Right lobe of liver (tissue), 6 donors: ENCODE data around the gene MAPRE2. TPM values are rescaled to one million over a fixed set of nuclear protein-coding genes. Genes with fewer than 3 reads are reported as not detected.

Source experiments
- ATAC-seq, 4 donors: fragments of 200-7000 bp; cut with Tn5 transposase; one replicate each; pipeline ENCODE4 v1.9.1; 2020; ENCODE audit warnings: mild to moderate bottlenecking in 4 of 4, moderate library complexity in 4 of 4
- DNase-seq, 3 donors: peaks; one replicate each; pipeline ENCODE4 v3.0.0-alpha.2; 2020
- H3K27ac ChIP-seq, 3 donors: fragments of 200-600 bp; one replicate each; pipeline ENCODE4 v1.8.0; 2022
- H3K27me3 ChIP-seq, 2 donors: fragments of 200-600 bp; one replicate each; pipeline ENCODE4 v1.8.0; 2022
- H3K36me3 ChIP-seq, 4 donors: fragments of 200-600 bp; sonication (generic) in 1 of 4; one replicate each; pipeline versions ENCODE4 v1.5.1 to v1.8.0; 2017 to 2022; ENCODE audit warnings: control low read depth in 1 of 4
- H3K4me1 ChIP-seq, 4 donors: fragments of 200-600 bp; sonication (generic) in 1 of 4; one replicate each; pipeline versions ENCODE4 v1.5.1 to v1.8.0; 2017 to 2022; ENCODE audit warnings: control low read depth in 1 of 4
- H3K4me3 ChIP-seq, 3 donors: fragments of 200-600 bp; one replicate each; pipeline ENCODE4 v1.8.0; 2022
- H3K9me3 ChIP-seq, 4 donors: fragments of 200-600 bp; sonication (generic) in 1 of 4; one replicate each; pipeline versions ENCODE4 v1.5.1 to v1.8.0; 2017 to 2022; ENCODE audit warnings: control low read depth in 1 of 4
- POLR2A ChIP-seq: fragments of 450-650 bp; IDR thresholded peaks from one replicate; pipeline ENCODE4 v1.6.1; 2017; ENCODE audit warnings: antibody characterized with exemption, mild to moderate bottlenecking
- WGBS: methylation state at CpG from one replicate; pipeline ENCODE4 v1.1.6; 2018; ENCODE audit warnings: low coverage, low lambda C conversion rate; ENCODE audit not compliant: insufficient coverage; ENCODE audit errors: missing lambda C conversion rate; 5-methylcytosine and 5-hydroxymethylcytosine counted together
- intact Hi-C, 2 donors: fragments of 100-400 bp; cut with DNase I; formaldehyde crosslinking; loops; one replicate each; pipeline versions ENCODE4 v1.11.2 to v1.14.1; 2022
- total RNA-seq, 6 experiments: library from RNA; depleted of rRNA in 2 of 6; stranded (reverse); fragments of >200 nt in 2 of 6; fragmentation: NEBNext Ultra II Directional in 3 of 6; extraction: Animal tissue kit (Norgen Biotek cat#: 25700) in 3 of 6; gene quantifications; one replicate each; pipeline versions ENCODE4 v1.1.0 to v1.2.4, GENCODE V29; 2016 to 2023
- TF ChIP-seq, protein P1 (sequence below), 4 donors: fragments of 200-600 bp in 3 of 4; fragments of 450-650 bp in 1 of 4; IDR thresholded peaks; one replicate each; pipeline versions ENCODE4 v1.5.1 to v1.8.0; 2016 to 2022; ENCODE audit warnings: antibody characterized with exemption in 4 of 4, mild to moderate bottlenecking in 2 of 4
- donor health status: DM: no; HTN: yes; CAD: no.
- donor health status: DM: no; HTN: no; CAD: no.
- donor health status: DM: no; HTN: no; CAD: no.
- donor health status: DM: no; HTN: yes; CAD: no.
- donor health status: DM: no; HTN: yes; CAD: no.

MAPRE2 gene
- total RNA-seq, 6 experiments from 2014 or later: 17.0 to 25.9 (median 21.5) TPM

DNA sequence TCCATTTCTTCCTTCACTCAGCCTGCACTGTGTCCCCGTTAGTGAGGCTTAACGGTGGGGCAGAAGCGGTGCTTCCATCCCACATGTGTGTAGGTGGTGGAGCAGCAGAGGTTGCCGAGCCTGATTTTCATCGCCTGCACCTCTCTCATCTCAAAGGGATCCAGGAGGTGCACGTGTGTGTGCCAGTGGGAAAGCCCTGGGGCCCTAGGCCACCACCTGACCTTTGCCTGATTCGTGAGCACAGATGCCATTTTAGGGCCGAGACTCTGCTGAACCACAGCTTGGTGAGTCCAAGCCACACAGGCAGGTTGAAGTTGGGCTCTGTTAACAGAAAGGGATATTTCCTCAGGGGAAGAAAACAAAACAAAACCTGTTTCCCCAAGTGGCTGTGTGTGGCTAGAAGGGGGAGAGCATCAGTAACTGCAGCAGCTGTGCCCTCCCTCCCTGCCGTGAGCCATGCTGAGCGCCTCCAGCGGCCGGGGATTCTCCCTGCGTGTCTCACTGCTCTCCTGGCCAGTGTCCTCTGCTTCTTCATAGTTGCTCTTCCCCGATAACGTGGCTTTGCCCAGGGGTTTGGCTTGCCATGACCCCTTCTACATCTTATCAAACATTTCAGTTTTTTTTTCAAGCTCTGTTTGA lies 81.5 kb downstream of the MAPRE2 start:
- WGBS: 75% methylated on average over 11 of the region's 15 CpGs
- Histone ChIP-seq H3K4me1 (peaks cover 0 to 48% (median 12%) of the 10 kb centered on the region in 4 donors), H3K27ac (peak overlapping the region in 1 of 3 donors; percentile 77), H3K36me3 (peaks cover 0 to 5% (median 0%) of the 10 kb centered on the region in 4 donors), H3K27me3 (no peaks in the 10 kb centered on the region), H3K4me3 (no peak overlapping the region), H3K9me3 (no peaks in the 10 kb centered on the region)
- intact Hi-C loops: no loop called here
- ATAC-seq (no peak), DNase-seq (peak in 1 of 3 donors; percentile 47)
- no peak for TF ChIP-seq POLR2A
- TF ChIP-seq, protein P1, sequence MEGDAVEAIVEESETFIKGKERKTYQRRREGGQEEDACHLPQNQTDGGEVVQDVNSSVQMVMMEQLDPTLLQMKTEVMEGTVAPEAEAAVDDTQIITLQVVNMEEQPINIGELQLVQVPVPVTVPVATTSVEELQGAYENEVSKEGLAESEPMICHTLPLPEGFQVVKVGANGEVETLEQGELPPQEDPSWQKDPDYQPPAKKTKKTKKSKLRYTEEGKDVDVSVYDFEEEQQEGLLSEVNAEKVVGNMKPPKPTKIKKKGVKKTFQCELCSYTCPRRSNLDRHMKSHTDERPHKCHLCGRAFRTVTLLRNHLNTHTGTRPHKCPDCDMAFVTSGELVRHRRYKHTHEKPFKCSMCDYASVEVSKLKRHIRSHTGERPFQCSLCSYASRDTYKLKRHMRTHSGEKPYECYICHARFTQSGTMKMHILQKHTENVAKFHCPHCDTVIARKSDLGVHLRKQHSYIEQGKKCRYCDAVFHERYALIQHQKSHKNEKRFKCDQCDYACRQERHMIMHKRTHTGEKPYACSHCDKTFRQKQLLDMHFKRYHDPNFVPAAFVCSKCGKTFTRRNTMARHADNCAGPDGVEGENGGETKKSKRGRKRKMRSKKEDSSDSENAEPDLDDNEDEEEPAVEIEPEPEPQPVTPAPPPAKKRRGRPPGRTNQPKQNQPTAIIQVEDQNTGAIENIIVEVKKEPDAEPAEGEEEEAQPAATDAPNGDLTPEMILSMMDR (IDR thresholded peaks at IDR 0.05): no peak

DNA sequence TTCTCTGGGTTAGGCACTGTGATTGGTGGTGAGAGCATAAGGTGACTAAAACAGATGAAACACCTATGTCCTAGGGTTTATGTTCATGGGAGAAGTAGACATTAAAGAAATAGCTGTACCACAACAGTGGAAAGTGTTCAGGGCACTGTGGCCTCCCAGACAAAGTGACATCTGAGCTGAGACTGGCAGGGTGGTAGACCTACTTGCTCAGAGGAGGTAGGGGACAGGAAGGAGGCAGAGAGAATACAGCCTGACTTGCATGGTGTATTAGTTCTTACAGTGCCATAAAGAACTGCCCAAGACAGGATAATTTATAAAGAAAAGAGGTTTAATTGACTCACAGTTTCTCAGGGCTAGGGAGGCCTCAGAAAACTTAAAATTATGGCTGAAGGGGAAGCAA lies 82.6 kb downstream of the MAPRE2 start:
- H3K9me3 ChIP-seq: no peaks in the 10 kb centered on the region
- H3K4me1 ChIP-seq: peaks cover 0 to 37% (median 5%) of the 10 kb centered on the region in 4 donors
- TF ChIP-seq, protein P1 (IDR thresholded peaks at IDR 0.05): no peak
- TF ChIP-seq POLR2A: no peak
- no peak overlapping the region for H3K27ac ChIP-seq
- no peak overlapping the region for H3K4me3 ChIP-seq
- H3K27me3 ChIP-seq: no peaks in the 10 kb centered on the region
- intact Hi-C loops: no loop called here
- DNase-seq (no peak), ATAC-seq (no peak)
- peaks cover 0 to 7% (median 0%) of the 10 kb centered on the region in 4 donors for H3K36me3 ChIP-seq

DNA sequence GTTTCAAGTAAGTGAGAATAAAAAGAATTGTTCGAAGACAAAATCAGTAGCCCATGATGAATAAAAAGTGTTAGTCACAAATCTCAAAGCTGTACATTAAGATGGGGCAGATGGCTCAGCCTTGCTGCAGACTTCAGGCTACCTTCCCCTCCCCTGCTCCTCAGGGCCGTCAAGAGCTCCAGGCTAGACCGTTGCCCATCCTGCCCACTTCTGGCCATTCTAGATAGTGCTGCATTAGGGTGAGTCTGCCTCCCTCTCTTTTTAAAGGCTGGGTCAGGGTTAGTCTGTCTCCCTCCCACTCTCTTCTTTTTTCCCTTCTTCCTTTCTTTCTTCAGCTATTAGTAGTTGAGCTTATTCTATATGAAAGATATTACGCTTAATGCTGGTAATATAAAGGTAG lies 86.0 kb downstream of the MAPRE2 start:
- 61% methylated on average over 4 of the region's 4 CpGs for WGBS
- H3K4me1 ChIP-seq: peaks cover 0 to 16% (median under 1%) of the 10 kb centered on the region in 4 donors
- H3K27ac ChIP-seq: no peak overlapping the region
- intact Hi-C loops: no loop called here
- H3K36me3 ChIP-seq: peaks cover 0 to 15% (median 0%) of the 10 kb centered on the region in 4 donors
- no peaks in the 10 kb centered on the region for H3K27me3 ChIP-seq
- TF ChIP-seq, protein P1 (IDR thresholded peaks at IDR 0.05): no peak
- TF ChIP-seq POLR2A: no peak
- ATAC-seq (no peak), DNase-seq (no peak)
- no peak overlapping the region for H3K4me3 ChIP-seq
- no peaks in the 10 kb centered on the region for H3K9me3 ChIP-seq

DNA sequence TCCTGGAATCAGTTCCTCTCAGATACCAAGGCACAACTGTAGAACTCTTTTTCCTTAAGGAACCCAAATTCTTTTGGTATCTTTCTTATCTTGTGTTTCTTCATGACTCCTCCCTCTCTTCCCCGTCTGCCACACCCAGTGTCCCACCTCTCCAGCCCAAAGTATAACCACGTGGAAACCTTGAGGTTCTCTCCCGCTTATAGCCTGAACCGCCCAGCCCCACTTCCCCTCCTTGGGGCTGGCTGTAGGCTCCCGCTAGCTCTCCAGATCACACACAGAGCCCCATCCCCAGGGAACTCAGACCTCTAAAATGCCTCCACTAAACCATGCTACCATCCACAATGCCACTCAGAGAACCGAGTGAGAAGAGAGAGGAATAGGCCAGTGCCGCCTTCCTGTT lies 87.5 kb downstream of the MAPRE2 start:
- intact Hi-C loops: no loop called here
- no peak overlapping the region for H3K4me3 ChIP-seq
- no peak overlapping the region for H3K27ac ChIP-seq
- 77% methylated on average over 6 of the region's 7 CpGs for WGBS
- ATAC-seq: no peak
- TF ChIP-seq POLR2A: no peak
- TF ChIP-seq, protein P1 (IDR thresholded peaks at IDR 0.05): no peak
- no peak for DNase-seq
- H3K27me3 ChIP-seq: no peaks in the 10 kb centered on the region
- H3K9me3 ChIP-seq: no peaks in the 10 kb centered on the region
- peaks cover 0 to 19% (median 1%) of the 10 kb centered on the region in 4 donors for H3K4me1 ChIP-seq
- H3K36me3 ChIP-seq: peaks cover 0 to 15% (median 0%) of the 10 kb centered on the region in 4 donors
